Left ventricle myocardium inferior (tissue), 1 donor: ENCODE measurements around the gene STN1. TPM values are rescaled to one million over a fixed set of nuclear protein-coding genes. Genes with fewer than 3 reads are reported as not detected.
A peak's percentile ranks its signal among the peaks of the same experiment; 100 is the strongest.

Source experiments
- DNase-seq: peaks from one replicate; pipeline ENCODE4 v3.0.0-alpha.2; 2020
- H3K27ac ChIP-seq: fragments of 200-600 bp; replicated peaks from 2 replicates; pipeline ENCODE4 v1.8.0; 2021
- H3K27me3 ChIP-seq: fragments of 200-600 bp; 2 replicates; pipeline ENCODE4 v1.8.0; 2021; ENCODE audit warnings: low read depth
- H3K36me3 ChIP-seq: fragments of 200-600 bp; 2 replicates; pipeline ENCODE4 v1.8.0; 2021
- H3K4me1 ChIP-seq: fragments of 200-600 bp; 2 replicates; pipeline ENCODE4 v1.8.0; 2021
- H3K4me3 ChIP-seq: fragments of 200-600 bp; 2 replicates; pipeline ENCODE4 v1.8.0; 2021; ENCODE audit warnings: mild to moderate bottlenecking, moderate library complexity
- H3K9me3 ChIP-seq: fragments of 200-600 bp; replicated peaks from 2 replicates; pipeline ENCODE4 v1.8.0; 2021
- CTCF ChIP-seq: fragments of 200-600 bp; IDR thresholded peaks from 2 replicates; pipeline ENCODE4 v1.8.0; 2021; ENCODE audit warnings: antibody characterized with exemption, mild to moderate bottlenecking, borderline replicate concordance
- intact Hi-C: fragments of 100-400 bp; cut with micrococcal nuclease; formaldehyde crosslinking; loops from one replicate; pipeline ENCODE4 v1.11.0; 2022
- total RNA-seq: library from RNA; stranded (reverse); fragmentation: NEBNext Ultra II Directional; extraction: Animal tissue kit (Norgen Biotek cat#: 25700); gene quantifications from one replicate; pipeline ENCODE4 v1.2.1, GENCODE V29; 2021
- donor health status: DM: no; HTN: yes; CAD: no; lungs with severe emphysema.

The STN1 gene
- total RNA-seq, 1 donor from 2014 or later: 30.7 TPM

- Histone ChIP-seq H3K9me3 (no peaks in the 10 kb centered on the region), H3K4me3 (no peak overlapping the region), H3K4me1 (peaks cover 77% of the 10 kb centered on the region), H3K27me3 (no peaks in the 10 kb centered on the region), H3K27ac (peak overlapping the region; percentile 90), H3K36me3 (peaks cover 30% of the 10 kb centered on the region)
- intact Hi-C loops: no loop called here
- no peak for DNase-seq
- no peak for TF ChIP-seq CTCF
Observed at GRCh38 chr10:103890688-103891087, 27.3 kb downstream of the STN1 start.

GRCh38 chr10:103890194-103890658 lies 27.8 kb downstream of the STN1 start:
- intact Hi-C loops: no loop called here
- peaks cover 72% of the 10 kb centered on the region for H3K4me1 ChIP-seq
- no peaks in the 10 kb centered on the region for H3K9me3 ChIP-seq
- H3K36me3 ChIP-seq: peaks cover 33% of the 10 kb centered on the region
- H3K27ac ChIP-seq: peak overlapping the region; percentile 90
- TF ChIP-seq CTCF: no peak
- no peak overlapping the region for H3K4me3 ChIP-seq
- H3K27me3 ChIP-seq: no peaks in the 10 kb centered on the region
- DNase-seq: peak; percentile 35

GRCh38 chr10:103889121-103889720 lies 28.8 kb downstream of the STN1 start:
- Histone ChIP-seq H3K27me3 (no peaks in the 10 kb centered on the region), H3K9me3 (no peaks in the 10 kb centered on the region), H3K36me3 (peaks cover 35% of the 10 kb centered on the region), H3K4me3 (no peak overlapping the region), H3K27ac (peak overlapping the region; percentile 90), H3K4me1 (peaks cover 71% of the 10 kb centered on the region)
- no peak for TF ChIP-seq CTCF
- intact Hi-C loops: loop anchor here (10.0 kb wide), 2 partner anchors 76 to 236 kb away; partner anchors contain the start of genes SFR1 and SLK
- no peak for DNase-seq

- H3K9me3 ChIP-seq: no peaks in the 10 kb centered on the region
- H3K36me3 ChIP-seq: peaks cover 35% of the 10 kb centered on the region
- peaks cover 64% of the 10 kb centered on the region for H3K4me1 ChIP-seq
- H3K27me3 ChIP-seq: no peaks in the 10 kb centered on the region
- no peak overlapping the region for H3K4me3 ChIP-seq
- intact Hi-C loops: loop anchor here (10.0 kb wide), 2 partner anchors 77 to 237 kb away; partner anchors contain the start of genes SFR1 and SLK
- DNase-seq: peak; percentile 50
- peak; percentile 81 for TF ChIP-seq CTCF
- peak overlapping the region; percentile 90 for H3K27ac ChIP-seq
Observed at GRCh38 chr10:103888113-103888841, 29.7 kb downstream of the STN1 start.

- DNase-seq: no peak
- intact Hi-C loops: loop anchor here (2.0 to 10.0 kb wide), 3 partner anchors 79 to 323 kb away; partner anchors contain the start of genes SFR1 and SLK
- H3K9me3 ChIP-seq: no peaks in the 10 kb centered on the region
- TF ChIP-seq CTCF: no peak
- peaks cover 42% of the 10 kb centered on the region for H3K36me3 ChIP-seq
- H3K27ac ChIP-seq: peak overlapping the region; percentile 47
- H3K27me3 ChIP-seq: no peaks in the 10 kb centered on the region
- H3K4me3 ChIP-seq: no peak overlapping the region
- H3K4me1 ChIP-seq: peaks cover 63% of the 10 kb centered on the region
Observed at GRCh38 chr10:103885617-103886016, 32.4 kb downstream of the STN1 start.
